B cell (primary cell): Measurements from ENCODE around the gene AXDND1. TPM values are rescaled to one million over a fixed set of nuclear protein-coding genes. Genes with fewer than 3 reads are reported as not detected.

ENCODE experiments used
- ATAC-seq: fragments of 200-7000 bp; cut with Tn5 transposase; one replicate; pipeline ENCODE4 v1.10.0; 2021; ENCODE audit warnings: low read depth, mild to moderate bottlenecking, moderate number of reproducible peaks, moderate library complexity
- CTCF ChIA-PET: fragments of 350-600 bp; sonication (Branson Sonifier 250); formaldehyde crosslinking; loops from one replicate; lab custom pipeline; 2021; ENCODE audit warnings: antibody characterized with exemption, inconsistent platforms; lab: Charles Lee
- POLR2A ChIA-PET: fragments of 350-600 bp; sonication (Branson Sonifier 250); formaldehyde crosslinking; loops from one replicate; lab custom pipeline; 2021; ENCODE audit warnings: antibody characterized with exemption; lab: Charles Lee
- DNase-seq: peaks from one replicate; pipeline ENCODE4 v3.0.0; 2013
- H2AFZ ChIP-seq: 2 replicates; pipeline ENCODE4 v1.6.1; 2012; ENCODE audit warnings: mild to moderate bottlenecking, low read depth, low read length; ENCODE audit not compliant: insufficient read depth, poor library complexity, severe bottlenecking
- H3K27ac ChIP-seq, 2 donors: 1 replicate in 1 of 2; 2 replicates in 1 of 2; pipeline ENCODE4 v1.5.1; 2012 to 2013; ENCODE audit warnings: low read length in 2 of 2, mild to moderate bottlenecking in 2 of 2, moderate library complexity in 1 of 2
- H3K27me3 ChIP-seq, 4 experiments: fragments of 200-600 bp in 1 of 4; sonication (generic) in 1 of 4; replicated peaks in 1 of 4; 1 replicate in 2 of 4; 2 replicates in 2 of 4; pipeline versions ENCODE4 v1.6.1 to v1.7.0; 2013 to 2016; ENCODE audit warnings: low read length in 3 of 4, mild to moderate bottlenecking in 2 of 4, mixed read lengths in 1 of 4, moderate library complexity in 1 of 4; ENCODE audit not compliant: insufficient read depth in 4 of 4, control insufficient read depth in 3 of 4; ENCODE audit errors: control extremely low read depth in 1 of 4
- H3K36me3 ChIP-seq, 2 experiments: replicated peaks in 1 of 2; 1 replicate in 1 of 2; 2 replicates in 1 of 2; pipeline versions ENCODE4 v1.6.1 to v1.7.1; 2013; ENCODE audit warnings: low read length in 1 of 2; ENCODE audit not compliant: insufficient read depth in 2 of 2, control insufficient read depth in 1 of 2; ENCODE audit errors: control extremely low read depth in 1 of 2, extremely low read depth in 1 of 2
- H3K4me1 ChIP-seq, 2 donors: fragments of 200-600 bp in 1 of 2; sonication (generic) in 1 of 2; 1 replicate in 1 of 2; 2 replicates in 1 of 2; pipeline versions ENCODE4 v1.5.1 to v1.6.1; 2013 to 2017; ENCODE audit warnings: low read length in 2 of 2; ENCODE audit not compliant: control insufficient read depth in 2 of 2, insufficient read depth in 2 of 2
- H3K4me2 ChIP-seq: replicated peaks from 2 replicates; pipeline ENCODE3; 2012; ENCODE audit warnings: mild to moderate bottlenecking, low read depth, low read length; ENCODE audit not compliant: poor library complexity, severe bottlenecking
- H3K4me3 ChIP-seq, 5 experiments: fragments of 200-600 bp in 1 of 5; sonication (generic) in 1 of 5; 1 replicate in 3 of 5; 2 replicates in 2 of 5; pipeline versions ENCODE4 v1.5.1 to v1.7.0; 2011 to 2016; ENCODE audit warnings: low read length in 4 of 5, mild to moderate bottlenecking in 4 of 5, low read depth in 2 of 5, control low read depth in 1 of 5, moderate library complexity in 1 of 5; ENCODE audit not compliant: insufficient read depth in 1 of 5; ENCODE audit errors: control extremely low read depth in 1 of 5, extremely low read depth in 1 of 5
- H3K79me2 ChIP-seq: fragments of 200-600 bp; sonication (generic); one replicate; pipeline ENCODE4 v1.6.0; 2016; ENCODE audit warnings: low read length; ENCODE audit not compliant: control insufficient read depth, insufficient read depth
- H3K9ac ChIP-seq: fragments of 200-600 bp; sonication (generic); 2 replicates; pipeline ENCODE4 v1.6.1; 2017; ENCODE audit warnings: mild to moderate bottlenecking, low read length, moderate library complexity
- H3K9me3 ChIP-seq, 3 donors: one replicate each; pipeline versions ENCODE4 v1.6.1 to v1.7.1; 2013; ENCODE audit warnings: low read length in 2 of 3; ENCODE audit not compliant: control insufficient read depth in 2 of 3, insufficient read depth in 1 of 3; ENCODE audit errors: control extremely low read depth in 1 of 3
- H4K20me1 ChIP-seq: 2 replicates; pipeline ENCODE4 v1.6.0; 2012; ENCODE audit warnings: mild to moderate bottlenecking, low read length; ENCODE audit not compliant: insufficient read depth, control insufficient read depth, poor library complexity, severe bottlenecking
- H3K27ac Mint-ChIP-seq: one replicate; pipeline ENCODE4 v1.8.0; 2021; ENCODE audit warnings: mixed read lengths
- H3K27me3 Mint-ChIP-seq: one replicate; pipeline ENCODE4 v1.8.0; 2021; ENCODE audit warnings: mixed read lengths
- H3K4me1 Mint-ChIP-seq: one replicate; pipeline ENCODE4 v1.8.0; 2021; ENCODE audit warnings: mixed read lengths
- H3K4me3 Mint-ChIP-seq: one replicate; pipeline ENCODE4 v1.8.0; 2021; ENCODE audit warnings: mixed read lengths
- H3K9me3 Mint-ChIP-seq: one replicate; pipeline ENCODE4 v1.8.0; 2022; ENCODE audit warnings: mixed read lengths; ENCODE audit not compliant: insufficient read depth
- EZH2 ChIP-seq: IDR thresholded peaks from 2 replicates; pipeline ENCODE4 v1.6.1; 2012; ENCODE audit warnings: borderline replicate concordance, low read depth, mild to moderate bottlenecking, moderate library complexity, low read length; ENCODE audit not compliant: insufficient read depth, poor library complexity, severe bottlenecking
- WGBS: methylation state at CpG from one replicate; pipeline ENCODE4 v1.1.5; 2013; ENCODE audit warnings: missing lambda C conversion rate; ENCODE audit not compliant: insufficient coverage; 5-methylcytosine and 5-hydroxymethylcytosine counted together
- intact Hi-C: fragments of 100-400 bp; cut with micrococcal nuclease; formaldehyde crosslinking; loops from one replicate; pipeline ENCODE4 v1.10.0; 2022
- polyA plus RNA-seq: library from polyadenylated mRNA; depleted of rRNA; stranded (reverse); fragments of >200 nt; gene quantifications from 2 replicates; pipeline ENCODE4 v1.2.3, GENCODE V29; 2012
- total RNA-seq, 2 donors: library from RNA; stranded (reverse); fragments of 120-200 nt in 1 of 2; gene quantifications; 1 replicate in 1 of 2; 2 replicates in 1 of 2; pipeline versions ENCODE4 v1.2.3 to v1.2.4, GENCODE V29; 2013 to 2022
- TF ChIP-seq, protein P1 (sequence below): fragments of 200-600 bp; IDR thresholded peaks from one replicate; pipeline ENCODE4 v1.8.0; 2022; ENCODE audit warnings: antibody characterized with exemption, mild to moderate bottlenecking

Gene AXDND1
- total and polyA plus RNA-seq, 2 donors (not counting 1 experiment from before 2014, with no cell fraction given) = 0.40 to 1.1 TPM

DNA sequence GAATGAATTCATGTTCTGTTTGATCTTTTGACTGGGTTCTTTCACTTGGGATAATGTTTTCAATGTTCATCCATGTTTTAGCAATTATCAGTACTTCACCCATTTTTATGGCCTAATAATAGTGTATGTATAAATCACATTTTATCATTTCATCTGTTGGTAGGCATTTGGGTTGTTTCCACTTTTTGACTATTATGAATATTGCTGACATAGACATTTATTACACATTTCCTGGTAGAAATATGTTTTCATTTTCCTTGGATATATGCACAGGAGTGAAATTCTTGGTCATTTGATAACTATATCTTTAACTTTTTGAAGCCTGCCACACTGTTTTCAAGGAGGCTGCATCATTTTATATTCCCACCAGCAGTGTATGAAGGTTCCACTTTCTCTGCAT lies 79.8 kb downstream of the AXDND1 start:
- Histone ChIP-seq H3K4me3 (no peak overlapping the region), H3K79me2 (no peaks in the 10 kb centered on the region), H3K27ac (no peak overlapping the region), H2AFZ (no peak overlapping the region), H3K27me3 (no peaks in the 10 kb centered on the region), H3K9ac (no peak overlapping the region), H3K4me1 (no peaks in the 10 kb centered on the region), H3K9me3 (no peaks in the 10 kb centered on the region), H4K20me1 (no peaks in the 10 kb centered on the region), H3K36me3 (no peaks in the 10 kb centered on the region), H3K4me2 (no peak overlapping the region)
- ChIA-PET CTCF (no interaction called here), POLR2A (no interaction called here)
- Mint-ChIP-seq H3K27ac (no peak overlapping the region), H3K27me3 (peaks cover 2% of the 10 kb centered on the region), H3K9me3 (no peaks in the 10 kb centered on the region), H3K4me3 (no peak overlapping the region), H3K4me1 (no peaks in the 10 kb centered on the region)
- TF ChIP-seq EZH2 = no peak
- TF ChIP-seq, protein P1, sequence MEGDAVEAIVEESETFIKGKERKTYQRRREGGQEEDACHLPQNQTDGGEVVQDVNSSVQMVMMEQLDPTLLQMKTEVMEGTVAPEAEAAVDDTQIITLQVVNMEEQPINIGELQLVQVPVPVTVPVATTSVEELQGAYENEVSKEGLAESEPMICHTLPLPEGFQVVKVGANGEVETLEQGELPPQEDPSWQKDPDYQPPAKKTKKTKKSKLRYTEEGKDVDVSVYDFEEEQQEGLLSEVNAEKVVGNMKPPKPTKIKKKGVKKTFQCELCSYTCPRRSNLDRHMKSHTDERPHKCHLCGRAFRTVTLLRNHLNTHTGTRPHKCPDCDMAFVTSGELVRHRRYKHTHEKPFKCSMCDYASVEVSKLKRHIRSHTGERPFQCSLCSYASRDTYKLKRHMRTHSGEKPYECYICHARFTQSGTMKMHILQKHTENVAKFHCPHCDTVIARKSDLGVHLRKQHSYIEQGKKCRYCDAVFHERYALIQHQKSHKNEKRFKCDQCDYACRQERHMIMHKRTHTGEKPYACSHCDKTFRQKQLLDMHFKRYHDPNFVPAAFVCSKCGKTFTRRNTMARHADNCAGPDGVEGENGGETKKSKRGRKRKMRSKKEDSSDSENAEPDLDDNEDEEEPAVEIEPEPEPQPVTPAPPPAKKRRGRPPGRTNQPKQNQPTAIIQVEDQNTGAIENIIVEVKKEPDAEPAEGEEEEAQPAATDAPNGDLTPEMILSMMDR = no peak
- DNase-seq = no peak
- intact Hi-C loops = no loop called here
- ATAC-seq = no peak

DNA sequence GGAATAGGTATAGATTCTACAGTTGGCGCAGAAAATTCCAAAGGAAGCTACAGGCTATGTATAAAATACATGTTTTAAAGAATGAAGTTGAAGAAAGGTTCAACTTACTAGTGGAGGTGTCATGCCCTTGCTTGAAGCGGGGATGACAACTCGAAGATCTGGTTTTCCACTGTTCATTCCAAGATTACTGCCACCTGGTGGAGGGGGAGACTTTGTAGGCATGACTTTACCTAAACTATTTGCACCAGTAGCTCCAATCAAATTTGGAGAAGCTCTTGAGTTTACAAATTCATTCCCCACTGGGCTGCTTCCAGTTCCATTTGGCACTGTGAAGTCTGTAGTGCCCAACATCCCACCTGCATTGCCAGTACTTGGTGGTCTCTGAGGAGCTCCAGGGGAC lies 81.7 kb downstream of the AXDND1 start:
- no peak for ATAC-seq
- H3K9me3 Mint-ChIP-seq = no peaks in the 10 kb centered on the region
- H3K9me3 ChIP-seq = no peaks in the 10 kb centered on the region
- no peak overlapping the region for H3K4me3 Mint-ChIP-seq
- no peak overlapping the region for H3K4me3 ChIP-seq
- no peaks in the 10 kb centered on the region for H3K27me3 ChIP-seq
- H3K79me2 ChIP-seq = no peaks in the 10 kb centered on the region
- H3K36me3 ChIP-seq = no peaks in the 10 kb centered on the region
- no peak overlapping the region for H3K9ac ChIP-seq
- WGBS = no CpG with 5 or more reads among the region's 3 CpGs
- H3K27ac ChIP-seq = no peak overlapping the region
- TF ChIP-seq, protein P1 = no peak
- TF ChIP-seq EZH2 = no peak
- no peaks in the 10 kb centered on the region for H4K20me1 ChIP-seq
- no peaks in the 10 kb centered on the region for H3K4me1 Mint-ChIP-seq
- H3K27ac Mint-ChIP-seq = no peak overlapping the region
- H3K4me1 ChIP-seq = no peaks in the 10 kb centered on the region
- no peak overlapping the region for H2AFZ ChIP-seq
- peaks cover 6% of the 10 kb centered on the region for H3K27me3 Mint-ChIP-seq
- intact Hi-C loops = loop anchor here (2.0 kb wide), 1 partner anchor 369 kb away; no protein-coding TSS in a partner anchor
- CTCF ChIA-PET = interaction anchor here (1.3 to 1.6 kb wide), 2 partner anchors 368 to 1137 kb away, joined by 3 to 5 read pairs; no protein-coding TSS in a partner anchor
- DNase-seq = peak; percentile 7
- H3K4me2 ChIP-seq = no peak overlapping the region
- POLR2A ChIA-PET = no interaction called here
